Measurements from ENCODE around the gene ASGR1. TPM values are rescaled to one million over a fixed set of nuclear protein-coding genes. Genes with fewer than 3 reads are reported as not detected.
"Not testable (repeated sequence)": the region's sequence is repeated elsewhere in the genome, so short reads cannot be mapped to it uniquely, and the experiment has no call there.

The ASGR1 gene
- total RNA-seq, 1 donor from 2014 or later = 0.19 TPM

DNA sequence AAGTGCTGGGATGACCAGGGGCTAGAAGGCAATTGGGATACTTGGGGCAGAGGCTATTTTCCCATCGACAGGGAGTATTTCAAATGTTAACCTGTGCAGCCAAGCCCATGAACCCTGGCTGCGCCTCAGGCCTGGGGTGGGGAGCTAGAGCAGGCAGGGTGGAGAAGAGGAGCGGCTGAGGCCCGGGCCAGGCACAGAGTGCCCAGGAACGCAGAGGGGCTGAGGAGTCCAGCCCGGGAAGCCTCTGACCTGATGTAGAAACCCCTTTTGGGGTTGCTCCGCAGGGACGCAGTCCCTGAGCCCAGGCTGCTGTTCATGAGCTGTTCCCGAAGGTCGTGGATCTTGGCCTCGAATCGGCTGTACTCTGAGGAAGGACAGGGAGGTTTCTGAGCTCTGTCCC is 16.8 kb upstream of the ASGR1 start:
- DNase-seq (peak; percentile 26), ATAC-seq (ENCODE audit: poor library complexity) (no peak)
- intact Hi-C loops (cut with DNase I) = no loop called here

- intact Hi-C loops (cut with DNase I) = no loop called here
- peak; percentile 3 for DNase-seq
- peak; percentile 7 for ATAC-seq (ENCODE audit: poor library complexity)
Observed at GRCh38 chr17:7192271-7192937, 13.2 kb upstream of the ASGR1 start.

DNA sequence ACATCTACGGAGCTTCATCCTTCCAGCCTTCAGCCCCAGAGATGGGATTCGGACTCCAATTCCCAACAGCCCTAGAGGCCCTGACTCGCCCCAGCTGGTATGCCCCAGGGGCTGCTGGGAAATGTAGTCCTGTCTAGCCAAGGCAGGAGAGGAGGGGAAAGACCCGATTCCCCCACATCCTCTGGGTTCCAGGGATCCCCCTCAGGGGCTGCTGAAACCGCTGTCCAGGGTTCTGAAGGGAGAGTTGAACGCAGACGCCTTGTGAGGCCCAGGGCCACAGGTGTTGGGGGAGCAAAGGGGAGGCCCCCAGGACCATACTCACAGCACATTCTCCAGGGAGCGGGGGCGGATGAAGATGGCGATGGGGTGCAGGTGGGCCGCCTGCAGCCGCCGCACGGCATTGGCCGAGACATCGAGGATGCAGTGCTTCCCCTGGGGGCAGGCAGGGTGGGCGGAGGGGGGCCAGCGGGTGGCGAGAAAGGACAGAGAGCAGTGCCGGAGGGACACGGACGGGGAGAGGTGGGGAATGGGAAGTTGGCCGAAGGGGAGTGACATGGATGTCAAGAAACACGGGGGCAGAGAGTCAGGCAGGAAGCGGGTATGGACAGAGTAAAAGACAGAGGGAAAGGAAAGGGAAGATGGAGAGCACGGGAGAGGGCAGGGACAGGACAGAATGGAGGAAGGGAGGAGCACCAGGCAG is 12.6 kb upstream of the ASGR1 start:
- ATAC-seq (ENCODE audit: poor library complexity) (peak; percentile 84), DNase-seq (peak; percentile 44)
- intact Hi-C loops (cut with DNase I) = no loop called here

DNA sequence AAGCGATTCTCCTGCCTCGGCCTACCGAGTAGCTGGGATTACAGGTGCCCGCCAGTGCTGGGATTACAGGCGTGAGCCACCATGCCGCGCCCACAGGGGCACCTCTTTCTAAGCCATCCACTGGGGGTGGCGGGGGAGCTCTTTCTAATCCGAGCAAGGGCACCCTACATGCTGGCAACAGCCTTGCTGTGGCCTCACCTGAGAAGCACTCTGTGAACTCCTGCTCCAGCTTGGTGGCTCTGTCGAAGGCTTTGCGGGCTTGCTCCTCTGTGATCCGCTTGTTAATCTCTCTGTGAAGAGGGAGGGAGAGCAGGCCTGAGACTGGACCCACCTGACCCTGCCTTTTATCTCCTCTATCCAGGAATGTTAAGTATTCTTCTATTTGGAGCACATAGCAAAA is 11.9 kb upstream of the ASGR1 start:
- ATAC-seq (ENCODE audit: poor library complexity) (no peak), DNase-seq (no peak)
- intact Hi-C loops (cut with DNase I) = no loop called here

DNA sequence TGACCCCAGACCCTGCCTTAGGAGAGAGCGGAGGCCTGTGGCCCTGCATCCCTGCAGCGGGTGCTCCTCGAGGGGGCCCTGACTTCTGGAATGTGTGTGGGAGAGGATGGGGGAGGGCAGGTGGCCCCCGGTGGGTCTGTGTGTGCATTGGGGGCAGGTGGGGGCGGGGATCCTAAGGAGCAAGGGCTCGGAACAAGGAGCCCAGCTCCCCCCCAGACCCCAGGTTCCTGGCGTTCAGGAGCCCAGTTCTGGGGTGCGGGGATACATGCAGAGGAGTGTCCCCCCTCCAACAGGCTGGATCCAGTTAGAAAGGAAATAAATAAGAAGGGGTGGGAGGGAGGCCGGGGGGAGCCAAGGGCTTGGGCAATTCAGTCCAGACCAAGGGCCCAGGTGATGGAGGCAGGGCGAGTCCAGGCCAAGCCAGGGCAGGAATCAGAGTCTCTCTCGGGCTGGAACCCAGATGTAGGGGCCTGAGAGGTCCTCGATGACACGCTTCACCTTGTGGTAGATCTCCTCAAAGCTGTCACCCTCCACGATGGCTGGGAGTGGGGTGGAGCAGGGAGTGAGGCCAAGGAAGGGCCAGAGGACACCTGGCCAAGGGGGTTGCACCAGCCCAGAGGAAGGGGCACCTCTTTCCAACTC is 11.2 kb upstream of the ASGR1 start:
- no peak for DNase-seq
- intact Hi-C loops (cut with DNase I) = no loop called here
- ATAC-seq (ENCODE audit: poor library complexity) = no peak

GRCh38 chr17:7186241-7186640 is 7.1 kb upstream of the ASGR1 start:
- intact Hi-C loops (cut with DNase I) = no loop called here
- ATAC-seq (ENCODE audit: poor library complexity) (no peak), DNase-seq (no peak)

DNA sequence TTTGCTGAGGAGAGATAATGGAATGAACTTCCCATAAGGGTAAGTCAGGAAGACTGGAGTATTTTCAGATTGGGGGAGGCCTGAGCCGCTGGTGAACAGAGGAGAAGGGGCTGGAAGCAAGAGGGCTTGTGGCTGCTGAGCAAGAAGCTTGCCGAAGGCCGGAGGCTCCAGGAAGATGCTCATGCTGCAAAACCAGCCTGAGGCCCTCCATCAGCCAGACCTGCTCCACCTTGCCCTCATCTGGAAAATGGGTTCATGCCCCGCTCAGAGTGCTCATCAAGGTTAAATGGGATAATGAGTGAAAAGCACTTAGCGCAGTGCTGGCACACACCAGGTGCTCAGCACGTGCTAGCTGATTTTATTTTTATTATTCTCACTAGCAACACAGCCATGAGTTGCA is 5.5 kb upstream of the ASGR1 start:
- intact Hi-C loops (cut with DNase I) = no loop called here
- DNase-seq (no peak), ATAC-seq (ENCODE audit: poor library complexity) (no peak)

- DNase-seq (peak; percentile 66), ATAC-seq (ENCODE audit: poor library complexity) (peak; percentile 56)
- intact Hi-C loops (cut with DNase I) = no loop called here
Observed at GRCh38 chr17:7184091-7184488, 4.9 kb upstream of the ASGR1 start.

GRCh38 chr17:7183433-7184090 is 4.4 kb upstream of the ASGR1 start:
- DNase-seq = no peak
- ATAC-seq (ENCODE audit: poor library complexity) = no peak
- intact Hi-C loops (cut with DNase I) = no loop called here

GRCh38 chr17:7182101-7182500 is 2.9 kb upstream of the ASGR1 start:
- DNase-seq; ATAC-seq (ENCODE audit: poor library complexity); intact Hi-C loops (cut with DNase I): not testable (repeated sequence)

- DNase-seq (no peak), ATAC-seq (ENCODE audit: poor library complexity) (no peak)
- intact Hi-C loops (cut with DNase I) = no loop called here
Observed at GRCh38 chr17:7178973-7179316, 225 bp downstream of the ASGR1 start.

DNA sequence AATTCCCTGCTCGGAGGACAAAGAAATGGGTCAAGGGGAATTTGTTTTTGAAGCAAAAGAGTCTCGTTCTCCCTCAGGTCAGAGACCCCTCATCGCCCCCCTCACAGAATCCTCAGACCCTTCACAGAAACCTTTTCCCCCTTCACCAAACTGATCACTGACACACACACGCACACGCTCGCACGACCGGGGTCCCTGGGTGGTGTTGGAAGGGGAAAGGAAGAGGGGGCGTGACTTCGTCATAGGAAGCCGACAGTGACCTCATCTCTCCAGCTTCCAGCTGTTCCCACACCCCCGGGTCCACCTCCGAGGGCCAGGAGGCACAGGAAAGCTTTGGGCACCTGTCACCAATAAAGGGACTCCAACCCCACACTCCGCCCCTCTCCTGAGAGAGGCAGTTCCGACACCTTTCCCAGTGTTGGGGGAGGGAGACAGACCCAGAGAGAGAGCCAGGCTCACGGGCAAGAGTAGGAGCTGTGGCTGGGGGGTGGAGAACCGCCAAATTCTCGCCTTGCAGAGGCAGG is 1.2 kb downstream of the ASGR1 start:
- intact Hi-C loops (cut with DNase I) = no loop called here
- no peak for DNase-seq
- no peak for ATAC-seq (ENCODE audit: poor library complexity)

DNA sequence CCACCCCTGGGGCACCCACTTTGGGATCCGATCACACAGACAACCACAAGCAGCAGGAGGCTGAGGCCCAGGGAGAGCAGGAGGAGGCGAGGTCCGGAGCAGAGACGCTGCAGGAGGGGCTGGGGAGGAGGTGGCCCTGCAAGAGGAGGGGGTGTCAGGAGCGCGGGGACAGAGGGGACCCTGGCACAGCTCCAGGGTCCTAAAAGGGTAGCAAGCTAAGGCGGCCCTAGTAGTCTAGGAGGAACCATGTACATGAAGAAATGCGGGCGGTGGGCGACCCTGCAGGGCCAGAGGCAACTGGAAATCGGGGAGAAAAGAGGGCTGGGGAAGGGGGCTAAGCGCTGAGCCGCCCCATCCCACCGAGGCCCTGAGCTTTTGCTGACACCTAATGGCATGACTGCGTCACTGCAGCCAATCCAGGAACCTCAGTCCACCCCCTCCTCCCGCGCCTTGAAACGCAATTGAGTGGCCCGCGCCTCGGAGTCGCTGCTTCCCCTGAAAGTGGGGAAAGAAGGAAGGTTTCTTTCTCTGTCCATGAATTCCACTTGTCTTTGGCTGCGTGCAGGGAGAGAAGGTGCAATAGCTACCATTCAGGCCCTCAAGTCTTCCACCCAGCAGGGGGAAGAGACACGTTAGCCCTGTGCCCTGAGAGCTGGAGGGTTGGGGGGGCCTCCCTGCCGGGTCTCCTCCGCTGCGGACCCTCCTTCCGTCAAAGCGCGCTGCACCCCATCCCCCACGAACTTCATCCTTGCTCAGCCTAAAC is 1.8 kb downstream of the ASGR1 start:
- DNase-seq (peak; percentile 71), ATAC-seq (ENCODE audit: poor library complexity) (peak; percentile 88)
- intact Hi-C loops (cut with DNase I) = no loop called here

GRCh38 chr17:7176841-7177190 is 2.4 kb downstream of the ASGR1 start:
- ATAC-seq (ENCODE audit: poor library complexity) (peak; percentile 6), DNase-seq (no peak)
- intact Hi-C loops (cut with DNase I) = no loop called here

- intact Hi-C loops (cut with DNase I) = no loop called here
- ATAC-seq (ENCODE audit: poor library complexity) (no peak), DNase-seq (no peak)
Observed at GRCh38 chr17:7176107-7176840, 2.9 kb downstream of the ASGR1 start.

- no peak for ATAC-seq (ENCODE audit: poor library complexity)
- intact Hi-C loops (cut with DNase I) = no loop called here
- no peak for DNase-seq
Observed at GRCh38 chr17:7175330-7175733, 3.8 kb downstream of the ASGR1 start.

GRCh38 chr17:7174603-7175326 is 4.4 kb downstream of the ASGR1 start:
- intact Hi-C loops (cut with DNase I) = no loop called here
- ATAC-seq (ENCODE audit: poor library complexity) (no peak), DNase-seq (no peak)
